ENCODE results near the gene PCDHA7. TPM values are rescaled to one million over a fixed set of nuclear protein-coding genes. Genes with fewer than 3 reads are reported as not detected.

The PCDHA7 gene
- total RNA-seq, 6 experiments from 2014 or later, result 0.07 to 0.12 TPM; not detected in 4

DNA sequence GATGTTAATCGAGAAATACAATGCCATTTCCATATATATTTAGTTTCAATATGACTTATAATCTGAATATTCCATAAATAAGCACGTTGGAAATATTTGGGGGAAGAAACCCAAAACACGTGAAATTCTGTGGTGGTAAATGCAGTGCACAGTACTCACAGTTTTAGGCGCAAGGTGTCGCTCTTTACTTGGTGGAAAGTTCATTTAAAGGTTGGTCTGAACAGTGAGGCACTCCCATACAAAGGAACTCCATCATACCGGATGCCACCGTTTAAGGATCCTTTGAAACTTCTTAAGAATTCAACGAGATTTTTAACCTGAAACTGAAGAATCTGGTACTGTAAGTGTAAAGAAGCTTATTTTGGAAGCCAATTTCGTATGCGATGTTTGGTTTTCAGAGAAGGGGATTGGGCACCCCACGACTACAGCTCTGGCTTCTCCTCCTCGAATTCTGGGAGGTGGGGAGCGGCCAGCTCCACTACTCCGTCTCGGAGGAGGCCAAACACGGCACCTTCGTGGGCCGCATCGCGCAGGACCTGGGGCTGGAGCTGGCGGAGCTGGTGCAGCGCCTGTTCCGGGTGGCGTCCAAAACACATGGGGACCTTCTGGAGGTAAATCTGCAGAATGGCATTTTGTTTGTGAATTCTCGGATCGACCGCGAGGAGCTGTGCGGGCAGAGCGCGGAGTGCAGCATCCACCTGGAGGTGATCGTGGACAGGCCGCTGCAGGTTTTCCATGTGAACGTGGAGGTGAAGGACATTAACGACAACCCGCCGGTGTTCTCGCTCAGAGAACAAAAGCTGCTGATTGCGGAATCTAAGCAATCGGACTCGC lies 34.9 kb downstream of the PCDHA7 start, which contains the start of gene PCDHA11:
Gene PCDHA11, plus strand, starts transcription at position 237 of the 834 bp plus-strand sequence. Its CDS starts 147 bp downstream, at position 384.
- Histone ChIP-seq H3K36me3 (no peaks in the 10 kb centered on the region), H3K27ac (no peak within 1 kb of the TSS), H3K9me3 (no peaks in the 10 kb centered on the region), H3K4me1 (no peaks in the 10 kb centered on the region), H3K27me3 (no peaks in the 10 kb centered on the region), H3K4me3 (peak within 1 kb of the TSS in 1 of 3 donors; percentile 11)
- DNase-seq (no peak), ATAC-seq (peak; percentile 36 to 77 (median 65))
- intact Hi-C loops (cut with DNase I), result no loop called here
- WGBS (ENCODE audit: insufficient coverage, low coverage, low lambda C conversion rate, missing lambda C conversion rate), result 11% methylated on average over 32 of the region's 41 CpGs
- no peak for TF ChIP-seq POLR2A (IDR thresholded peaks at IDR 0.05)
- TF ChIP-seq, protein P1, sequence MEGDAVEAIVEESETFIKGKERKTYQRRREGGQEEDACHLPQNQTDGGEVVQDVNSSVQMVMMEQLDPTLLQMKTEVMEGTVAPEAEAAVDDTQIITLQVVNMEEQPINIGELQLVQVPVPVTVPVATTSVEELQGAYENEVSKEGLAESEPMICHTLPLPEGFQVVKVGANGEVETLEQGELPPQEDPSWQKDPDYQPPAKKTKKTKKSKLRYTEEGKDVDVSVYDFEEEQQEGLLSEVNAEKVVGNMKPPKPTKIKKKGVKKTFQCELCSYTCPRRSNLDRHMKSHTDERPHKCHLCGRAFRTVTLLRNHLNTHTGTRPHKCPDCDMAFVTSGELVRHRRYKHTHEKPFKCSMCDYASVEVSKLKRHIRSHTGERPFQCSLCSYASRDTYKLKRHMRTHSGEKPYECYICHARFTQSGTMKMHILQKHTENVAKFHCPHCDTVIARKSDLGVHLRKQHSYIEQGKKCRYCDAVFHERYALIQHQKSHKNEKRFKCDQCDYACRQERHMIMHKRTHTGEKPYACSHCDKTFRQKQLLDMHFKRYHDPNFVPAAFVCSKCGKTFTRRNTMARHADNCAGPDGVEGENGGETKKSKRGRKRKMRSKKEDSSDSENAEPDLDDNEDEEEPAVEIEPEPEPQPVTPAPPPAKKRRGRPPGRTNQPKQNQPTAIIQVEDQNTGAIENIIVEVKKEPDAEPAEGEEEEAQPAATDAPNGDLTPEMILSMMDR (IDR thresholded peaks at IDR 0.05), result peak in 3 of 4 donors; percentile 15 to 39 (median 21)

DNA sequence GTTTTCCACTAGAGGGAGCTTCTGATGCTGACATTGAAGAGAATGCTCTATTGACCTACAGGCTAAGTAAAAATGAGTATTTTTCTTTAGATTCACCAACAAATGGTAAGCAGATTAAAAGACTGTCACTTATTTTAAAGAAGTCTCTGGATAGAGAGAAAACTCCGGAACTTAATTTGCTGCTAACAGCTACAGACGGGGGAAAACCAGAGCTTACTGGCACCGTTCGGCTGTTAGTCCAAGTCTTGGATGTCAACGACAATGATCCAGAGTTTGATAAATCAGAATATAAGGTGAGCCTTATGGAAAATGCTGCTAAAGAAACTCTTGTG lies 35.5 kb downstream of the PCDHA7 start:
- no peaks in the 10 kb centered on the region for H3K4me1 ChIP-seq
- intact Hi-C loops (cut with DNase I), result no loop called here
- DNase-seq, result no peak
- no peak overlapping the region for H3K27ac ChIP-seq
- 47% methylated on average over 5 of the region's 5 CpGs for WGBS (ENCODE audit: insufficient coverage, low coverage, low lambda C conversion rate, missing lambda C conversion rate)
- H3K36me3 ChIP-seq, result no peaks in the 10 kb centered on the region
- peak overlapping the region in 1 of 3 donors; percentile 11 for H3K4me3 ChIP-seq
- no peak for ATAC-seq
- H3K9me3 ChIP-seq, result no peaks in the 10 kb centered on the region
- peaks cover 0 to 4% of the 10 kb centered on the region in 2 donors for H3K27me3 ChIP-seq
- no peak for TF ChIP-seq POLR2A (IDR thresholded peaks at IDR 0.05)
- TF ChIP-seq, protein P1 (IDR thresholded peaks at IDR 0.05), result no peak

DNA sequence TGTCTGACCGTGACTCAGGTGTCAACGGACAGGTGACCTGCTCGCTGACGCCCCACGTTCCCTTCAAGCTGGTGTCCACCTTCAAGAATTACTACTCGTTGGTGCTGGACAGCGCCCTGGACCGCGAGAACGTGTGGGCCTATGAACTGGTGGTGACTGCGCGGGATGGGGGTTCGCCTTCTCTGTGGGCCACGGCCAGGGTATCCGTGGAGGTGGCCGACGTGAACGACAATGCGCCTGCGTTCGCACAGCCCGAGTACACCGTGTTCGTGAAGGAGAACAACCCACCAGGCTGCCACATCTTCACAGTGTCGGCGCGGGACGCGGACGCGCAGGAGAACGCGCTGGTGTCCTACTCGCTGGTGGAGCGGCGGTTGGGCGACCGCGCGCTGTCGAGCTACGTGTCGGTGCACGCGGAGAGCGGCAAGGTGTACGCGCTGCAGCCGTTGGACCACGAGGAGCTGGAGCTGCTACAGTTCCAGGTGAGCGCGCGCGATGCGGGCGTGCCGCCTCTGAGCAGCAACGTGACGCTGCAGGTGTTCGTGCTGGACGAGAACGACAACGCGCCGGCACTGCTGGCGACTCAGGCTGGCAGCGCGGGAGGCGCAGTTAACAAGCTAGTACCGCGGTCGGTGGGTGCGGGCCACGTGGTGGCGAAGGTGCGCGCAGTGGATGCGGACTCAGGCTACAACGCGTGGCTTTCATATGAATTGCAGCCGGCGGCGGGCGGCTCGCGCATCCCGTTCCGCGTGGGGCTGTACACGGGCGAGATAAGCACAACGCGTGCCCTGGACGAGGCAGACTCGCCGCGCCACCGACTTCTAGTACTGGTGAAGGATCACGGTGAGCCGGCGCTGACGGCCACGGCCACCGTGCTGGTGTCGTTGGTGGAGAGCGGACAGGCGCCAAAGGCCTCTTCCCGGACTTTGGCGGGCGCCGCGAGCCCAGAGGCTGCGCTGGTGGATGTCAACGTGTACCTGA lies 36.4 kb downstream of the PCDHA7 start:
- no peak overlapping the region for H3K4me3 ChIP-seq
- no peak overlapping the region for H3K27ac ChIP-seq
- 70% methylated on average over 23 of the region's 114 CpGs for WGBS (ENCODE audit: insufficient coverage, low coverage, low lambda C conversion rate, missing lambda C conversion rate)
- peaks cover 0 to 6% of the 10 kb centered on the region in 2 donors for H3K27me3 ChIP-seq
- no peaks in the 10 kb centered on the region for H3K4me1 ChIP-seq
- H3K36me3 ChIP-seq, result no peaks in the 10 kb centered on the region
- ATAC-seq (no peak), DNase-seq (peak in 1 of 3 donors; percentile 50)
- TF ChIP-seq, protein P1 (IDR thresholded peaks at IDR 0.05), result no peak
- no peak for TF ChIP-seq POLR2A (IDR thresholded peaks at IDR 0.05)
- intact Hi-C loops (cut with DNase I), result no loop called here
- no peaks in the 10 kb centered on the region for H3K9me3 ChIP-seq

Data from right lobe of liver (tissue), 6 donors.